ENCODE measurements around the gene RPRD1A.
A peak's percentile ranks its signal among the peaks of the same experiment; 100 is the strongest.
"Not testable (repeated sequence)": the region's sequence is repeated elsewhere in the genome, so short reads cannot be mapped to it uniquely, and the experiment has no call there.

RPRD1A gene

GRCh38 chr18:36023336-36023735 is 44.0 kb downstream of the RPRD1A start:
- no peak for DNase-seq

- no peak for DNase-seq
Measured at GRCh38 chr18:36020174-36020711, 47.1 kb downstream of the RPRD1A start.

GRCh38 chr18:36017232-36017631 is 50.1 kb downstream of the RPRD1A start:
- peak; percentile 74 for DNase-seq

- DNase-seq = no peak
Measured at GRCh38 chr18:36015629-36016028, 51.7 kb downstream of the RPRD1A start.

GRCh38 chr18:36012891-36013290 is 54.5 kb downstream of the RPRD1A start:
- DNase-seq = no peak

GRCh38 chr18:36009214-36009613 is 58.1 kb downstream of the RPRD1A start:
- DNase-seq = no peak

GRCh38 chr18:36006997-36007396 is 60.4 kb downstream of the RPRD1A start:
- no peak for DNase-seq

GRCh38 chr18:35999925-36000324 is 67.4 kb downstream of the RPRD1A start:
- DNase-seq = no peak

- no peak for DNase-seq
Measured at GRCh38 chr18:35998967-35999366, 68.4 kb downstream of the RPRD1A start.

GRCh38 chr18:35993013-35993412 is 74.3 kb downstream of the RPRD1A start:
- no peak for DNase-seq

GRCh38 chr18:35991696-35992095 is 75.7 kb downstream of the RPRD1A start:
- no peak for DNase-seq

- DNase-seq = no peak
Measured at GRCh38 chr18:35983818-35984217, 83.5 kb downstream of the RPRD1A start.

GRCh38 chr18:35983147-35983546 is 84.2 kb downstream of the RPRD1A start:
- DNase-seq = no peak

- no peak for DNase-seq
Measured at GRCh38 chr18:35982409-35983114, 84.8 kb downstream of the RPRD1A start.

- DNase-seq = no peak
Measured at GRCh38 chr18:35979112-35979511, 88.2 kb downstream of the RPRD1A start.

- DNase-seq = no peak
Measured at GRCh38 chr18:35974181-35974580, 93.2 kb downstream of the RPRD1A start.

- DNase-seq = no peak
Measured at GRCh38 chr18:35973650-35974049, 93.7 kb downstream of the RPRD1A start.

GRCh38 chr18:35972197-35973000 is 95.0 kb downstream of the RPRD1A start, which contains the start of gene RMP24:
Gene RMP24, plus strand, starts transcription at chr18:35972679.
- DNase-seq = peak; percentile 68

- DNase-seq = peak; percentile 34
Measured at GRCh38 chr18:35971661-35972196, 95.6 kb downstream of the RPRD1A start.

- no peak for DNase-seq
Measured at GRCh38 chr18:35969676-35970075, 97.7 kb downstream of the RPRD1A start.

GRCh38 chr18:35968278-35968880 is 99.0 kb downstream of the RPRD1A start:
- DNase-seq = no peak

- not testable (repeated sequence) for DNase-seq
Measured at GRCh38 chr18:35967866-35968265, 99.5 kb downstream of the RPRD1A start.

- DNase-seq = no peak
Measured at GRCh38 chr18:35964319-35964718, 103.0 kb downstream of the RPRD1A start.

Measured in NCI-H524 treated with DMSO at 0.1 percent for 48 hours (cell line).